Common myeloid progenitor, CD34-positive (primary cell): ENCODE results near the gene KRAS.

Source experiments
- CTCF ChIA-PET: fragments of 350-600 bp; sonication (Branson Sonifier 250); formaldehyde crosslinking; loops from one replicate; lab custom pipeline; 2021; ENCODE audit warnings: antibody characterized with exemption; lab: Charles Lee
- POLR2A ChIA-PET: fragments of 350-600 bp; sonication (Branson Sonifier 250); formaldehyde crosslinking; loops from one replicate; lab custom pipeline; 2021; ENCODE audit warnings: antibody characterized with exemption; lab: Charles Lee
- DNase-seq, 3 donors: peaks; one replicate each; pipeline versions ENCODE4 v3.0.0 to v3.0.0-alpha.2; 2013
- H3K27ac ChIP-seq, 2 experiments: 1 replicate in 1 of 2; 2 replicates in 1 of 2; pipeline ENCODE4 v1.7.0; 2013; ENCODE audit warnings: inconsistent platforms in 2 of 2, low read length in 2 of 2, mild to moderate bottlenecking in 2 of 2, low read depth in 1 of 2, moderate library complexity in 1 of 2; ENCODE audit not compliant: severe bottlenecking in 2 of 2, insufficient read depth in 1 of 2, poor library complexity in 1 of 2
- H3K27me3 ChIP-seq, 5 experiments: replicated peaks in 2 of 5; 1 replicate in 3 of 5; 2 replicates in 2 of 5; pipeline versions ENCODE4 v1.6.1 to v1.7.0; 2013; ENCODE audit warnings: low read length in 4 of 5, mild to moderate bottlenecking in 2 of 5, moderate library complexity in 2 of 5, inconsistent platforms in 1 of 5; ENCODE audit not compliant: insufficient read depth in 5 of 5, control insufficient read depth in 4 of 5
- H3K36me3 ChIP-seq, 4 experiments: 1 replicate in 2 of 4; 2 replicates in 2 of 4; pipeline versions ENCODE4 v1.6.1 to v1.7.0; 2013; ENCODE audit warnings: low read length in 3 of 4, control low read depth in 1 of 4, mild to moderate bottlenecking in 1 of 4; ENCODE audit not compliant: control insufficient read depth in 4 of 4, insufficient read depth in 4 of 4
- H3K4me1 ChIP-seq, 4 experiments: 1 replicate in 3 of 4; 2 replicates in 1 of 4; pipeline versions ENCODE4 v1.6.1 to v1.7.1; 2013; ENCODE audit warnings: low read length in 3 of 4, mild to moderate bottlenecking in 3 of 4, control low read depth in 1 of 4, inconsistent platforms in 1 of 4, moderate library complexity in 1 of 4; ENCODE audit not compliant: control insufficient read depth in 4 of 4, insufficient read depth in 4 of 4; ENCODE audit errors: control extremely low read depth in 1 of 4
- H3K4me3 ChIP-seq, 7 experiments: 1 replicate in 4 of 7; 2 replicates in 3 of 7; pipeline versions ENCODE4 v1.5.1 to v1.7.0; 2013; ENCODE audit warnings: mild to moderate bottlenecking in 7 of 7, low read length in 6 of 7, moderate library complexity in 6 of 7, inconsistent platforms in 2 of 7, low read depth in 2 of 7, control low read depth in 1 of 7; ENCODE audit not compliant: insufficient read depth in 4 of 7, control insufficient read depth in 1 of 7; ENCODE audit errors: extremely low read depth in 1 of 7
- H3K9me3 ChIP-seq, 5 experiments: 1 replicate in 4 of 5; 2 replicates in 1 of 5; pipeline versions ENCODE4 v1.6.1 to v1.7.1; 2013; ENCODE audit warnings: low read length in 4 of 5, mild to moderate bottlenecking in 2 of 5, inconsistent platforms in 1 of 5, low read depth in 1 of 5, moderate library complexity in 1 of 5; ENCODE audit not compliant: control insufficient read depth in 4 of 5, insufficient read depth in 2 of 5; ENCODE audit errors: control extremely low read depth in 1 of 5
- WGBS: methylation state at CpG from one replicate; pipeline ENCODE4 v1.1.5; 2013; ENCODE audit not compliant: insufficient coverage; 5-methylcytosine and 5-hydroxymethylcytosine counted together

The KRAS gene

DNA sequence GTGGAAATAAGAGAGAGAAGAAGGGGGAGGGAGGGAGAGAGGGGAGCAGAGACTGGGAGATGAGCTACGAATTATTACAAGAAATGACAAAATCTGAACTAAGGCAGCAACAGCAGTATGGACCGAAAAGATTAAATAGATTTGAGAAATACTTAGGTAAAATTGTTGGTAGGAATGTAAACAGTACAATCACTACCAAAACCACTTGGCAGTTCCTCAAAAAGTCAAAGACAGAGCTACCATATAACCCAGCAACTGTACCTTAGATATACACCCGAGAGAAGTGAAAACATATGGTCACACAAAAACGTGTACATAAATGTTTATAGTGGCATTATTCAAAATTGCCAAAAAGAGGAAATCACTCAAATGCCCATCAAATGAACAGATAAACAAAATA is 14.1 kb downstream of the KRAS start:
- POLR2A ChIA-PET: interaction anchor here (0.6 kb wide), 1 partner anchor 160 kb away, joined by 10 read pairs; no protein-coding TSS in a partner anchor

DNA sequence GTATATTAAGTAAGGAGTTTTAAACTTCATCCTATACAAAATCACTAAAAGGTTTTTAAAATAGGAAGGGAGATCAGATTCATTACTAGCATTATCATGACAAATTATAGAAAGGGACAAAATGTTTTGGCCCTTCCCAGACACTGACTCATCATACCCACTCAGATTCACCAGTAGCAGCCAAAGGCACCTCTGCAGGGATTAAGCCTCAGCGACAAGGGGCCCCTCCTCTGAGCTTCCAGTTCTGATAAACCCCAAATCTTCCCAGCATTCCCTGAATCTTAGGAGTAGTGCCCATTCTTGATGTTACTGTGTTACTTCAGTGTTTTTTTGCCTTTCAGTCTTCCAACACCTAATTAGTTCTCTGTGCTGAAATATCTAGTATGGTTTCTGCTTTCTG is 14.5 kb downstream of the KRAS start:
- ChIA-PET CTCF (interaction anchor here (1.3 to 1.4 kb wide), 2 partner anchors 12 to 18 kb away, joined by 3 to 4 read pairs; no protein-coding TSS in a partner anchor), POLR2A (no interaction called here)
- Histone ChIP-seq H3K36me3 (peaks cover 0 to 38% (median 22%) of the 10 kb centered on the region in 4 experiments), H3K27me3 (no peaks in the 10 kb centered on the region), H3K27ac (no peak overlapping the region), H3K4me1 (no peaks in the 10 kb centered on the region), H3K9me3 (no peaks in the 10 kb centered on the region), H3K4me3 (no peak overlapping the region)
- no CpG with 5 or more reads among the region's 1 CpG for WGBS
- no peak for DNase-seq

More for the DNA sequence above, 14.1 kb downstream of the KRAS start:
- H3K27ac ChIP-seq: no peak overlapping the region
- 88% methylated on average over 1 of the region's 4 CpGs for WGBS
- CTCF ChIA-PET: interaction anchor here (1.3 to 1.4 kb wide), 2 partner anchors 12 to 17 kb away, joined by 3 to 4 read pairs; no protein-coding TSS in a partner anchor
- H3K4me1 ChIP-seq: no peaks in the 10 kb centered on the region
- no peaks in the 10 kb centered on the region for H3K27me3 ChIP-seq
- no peak overlapping the region for H3K4me3 ChIP-seq
- peaks cover 0 to 38% (median 23%) of the 10 kb centered on the region in 4 experiments for H3K36me3 ChIP-seq
- no peaks in the 10 kb centered on the region for H3K9me3 ChIP-seq
- DNase-seq: no peak

DNA sequence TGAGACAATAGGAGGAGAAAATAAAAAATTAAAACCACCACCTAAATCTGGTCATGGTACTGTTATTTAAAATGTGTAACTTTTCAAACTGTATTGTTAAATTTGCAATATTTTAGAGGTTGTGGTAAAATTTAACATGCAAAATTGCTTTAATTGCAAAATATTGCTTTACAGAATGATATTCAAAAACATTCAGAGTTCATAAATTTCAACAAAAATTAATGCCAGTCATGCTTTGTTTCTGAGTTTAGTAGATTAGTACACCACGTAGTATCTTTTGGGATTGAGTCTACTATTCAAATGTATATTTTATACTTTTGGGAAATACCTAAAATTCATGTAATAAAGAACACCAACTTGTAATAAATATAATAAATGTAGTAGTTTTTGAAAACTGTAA is 37.4 kb downstream of the KRAS start:
- WGBS: no CpG with 5 or more reads among the region's 1 CpG

DNA sequence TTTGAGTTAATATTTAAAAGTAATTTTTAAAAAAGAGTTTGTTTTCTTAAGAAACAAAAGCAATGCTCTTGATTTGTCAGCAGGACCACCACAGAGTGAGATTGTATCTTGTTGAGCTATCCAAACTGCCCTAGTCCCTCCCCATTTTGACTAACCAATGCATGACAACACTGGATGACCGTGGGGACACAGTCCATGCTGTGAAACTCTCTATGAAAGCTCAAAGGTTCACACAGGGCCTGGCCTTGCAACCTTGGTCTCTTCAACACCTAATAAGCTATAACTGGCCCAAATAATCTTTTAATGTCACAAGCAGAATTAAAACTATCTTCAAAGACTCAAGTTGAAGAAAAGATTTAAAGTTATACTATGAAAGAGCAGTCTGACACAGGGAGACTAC is 42.2 kb downstream of the KRAS start:
- ChIA-PET POLR2A (interaction anchor here (1.4 kb wide), 1 partner anchor 14 kb away, joined by 3 read pairs; the partner anchor contains the start of genes DNAI7 and ETFRF1), CTCF (interaction anchor here (1.1 to 1.3 kb wide), 2 partner anchors 13 to 29 kb away, joined by 4 to 6 read pairs; partner anchors contain the start of genes DNAI7 and ETFRF1)
- Histone ChIP-seq H3K4me1 (no peaks in the 10 kb centered on the region), H3K27me3 (no peaks in the 10 kb centered on the region), H3K4me3 (no peak overlapping the region), H3K36me3 (peaks cover 5 to 42% (median 17%) of the 10 kb centered on the region in 4 experiments), H3K27ac (no peak overlapping the region), H3K9me3 (no peaks in the 10 kb centered on the region)
- DNase-seq: no peak
- 100% methylated on average over 1 of the region's 1 CpG for WGBS

More for the DNA sequence above, 37.4 kb downstream of the KRAS start:
- POLR2A ChIA-PET: interaction anchor here (0.6 kb wide), 1 partner anchor 26 kb away, joined by 3 read pairs; no protein-coding TSS in a partner anchor
- CTCF ChIA-PET: interaction anchor here (1.3 kb wide), 1 partner anchor 16 kb away, joined by 4 read pairs; no protein-coding TSS in a partner anchor
- no peak for DNase-seq
- H3K4me1 ChIP-seq: no peaks in the 10 kb centered on the region
- H3K4me3 ChIP-seq: no peak overlapping the region
- H3K36me3 ChIP-seq: peaks cover 8 to 24% (median 12%) of the 10 kb centered on the region in 4 experiments
- H3K27me3 ChIP-seq: no peaks in the 10 kb centered on the region
- no peak overlapping the region for H3K27ac ChIP-seq
- no peaks in the 10 kb centered on the region for H3K9me3 ChIP-seq

DNA sequence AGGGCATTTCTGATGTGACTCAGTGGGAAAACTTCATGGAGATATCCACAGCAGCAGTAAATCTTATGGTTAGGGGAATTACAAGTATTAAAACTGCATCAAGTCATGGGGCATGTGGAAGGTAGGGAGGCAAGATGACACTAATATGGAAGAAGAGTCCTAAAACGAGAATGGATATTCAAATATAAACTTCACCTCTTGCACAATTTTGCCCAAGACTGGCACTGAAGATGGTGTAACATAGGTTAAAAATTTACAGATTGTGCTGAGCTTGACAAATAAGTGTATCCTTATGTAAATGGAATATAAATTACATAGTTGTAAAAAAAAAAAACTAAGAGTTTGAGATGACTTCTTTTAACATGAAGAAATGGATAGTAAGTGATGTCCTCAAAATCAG is 42.9 kb downstream of the KRAS start:
- WGBS: no CpG with 5 or more reads among the region's 1 CpG
- no peak for DNase-seq
- H3K9me3 ChIP-seq: no peaks in the 10 kb centered on the region
- ChIA-PET CTCF (interaction anchor here (0.6 to 1.3 kb wide), 2 partner anchors 30 to 161 kb away, joined by 3 to 6 read pairs; no protein-coding TSS in a partner anchor), POLR2A (interaction anchor here (1.4 kb wide), 1 partner anchor 13 kb away, joined by 3 read pairs; the partner anchor contains the start of genes DNAI7 and ETFRF1)
- no peaks in the 10 kb centered on the region for H3K27me3 ChIP-seq
- H3K4me3 ChIP-seq: no peak overlapping the region
- no peaks in the 10 kb centered on the region for H3K4me1 ChIP-seq
- no peak overlapping the region for H3K27ac ChIP-seq
- peaks cover 5 to 49% (median 24%) of the 10 kb centered on the region in 4 experiments for H3K36me3 ChIP-seq

DNA sequence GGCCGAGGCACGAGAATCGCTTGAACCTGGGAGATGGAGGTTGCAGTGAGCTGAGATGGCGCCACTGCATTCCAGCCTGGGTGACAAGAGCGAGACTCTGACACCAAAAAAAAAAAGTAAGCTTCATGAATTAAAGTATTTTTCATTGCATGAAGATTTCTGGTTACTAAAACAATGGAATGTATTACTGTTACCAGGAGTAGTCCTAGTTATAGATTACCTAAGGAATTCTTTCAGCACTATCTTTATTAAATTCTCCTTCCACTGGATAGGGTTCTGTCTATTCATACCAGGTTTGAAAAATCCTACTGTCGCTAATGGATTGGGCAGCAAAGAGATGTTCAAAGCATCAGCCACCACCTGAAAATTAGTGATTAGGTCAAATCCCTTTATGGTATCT is 43.3 kb downstream of the KRAS start:
- POLR2A ChIA-PET: no interaction called here
- CTCF ChIA-PET: interaction anchor here (0.6 kb wide), 1 partner anchor 161 kb away, joined by 3 read pairs; no protein-coding TSS in a partner anchor
- Histone ChIP-seq H3K27me3 (no peaks in the 10 kb centered on the region), H3K9me3 (no peaks in the 10 kb centered on the region), H3K4me3 (no peak overlapping the region), H3K27ac (no peak overlapping the region), H3K4me1 (no peaks in the 10 kb centered on the region), H3K36me3 (peaks cover 5 to 48% (median 24%) of the 10 kb centered on the region in 4 experiments)
- no peak for DNase-seq
- WGBS: 96% methylated on average over 5 of the region's 6 CpGs

DNA sequence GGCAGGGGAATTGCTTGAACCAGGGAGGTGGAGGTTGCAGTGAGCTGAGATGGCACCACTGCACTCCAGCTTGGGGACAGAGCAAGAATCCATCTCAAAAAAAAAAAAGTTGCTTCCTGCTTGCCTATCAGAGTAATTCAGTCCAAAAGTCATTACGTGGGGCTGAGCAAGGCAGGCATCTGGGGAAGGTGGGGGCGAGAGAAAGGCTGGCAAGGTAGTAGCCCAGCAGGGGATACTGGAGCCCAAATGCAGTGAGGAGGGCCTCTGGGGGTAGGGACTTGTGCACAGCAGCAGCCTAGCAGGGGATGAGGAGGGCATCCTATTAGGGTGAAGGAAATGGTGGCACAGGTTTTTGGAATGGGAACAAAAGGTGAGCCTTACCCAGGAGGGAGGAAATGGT is 48.6 kb downstream of the KRAS start:
- WGBS: 73% methylated on average over 2 of the region's 2 CpGs
- ChIA-PET POLR2A (no interaction called here), CTCF (interaction anchor here (1.5 kb wide), 1 partner anchor 10 kb away, joined by 3 read pairs; no protein-coding TSS in a partner anchor)
- Histone ChIP-seq H3K9me3 (no peaks in the 10 kb centered on the region), H3K27ac (no peak overlapping the region), H3K4me1 (peaks cover 6 to 15% (median 9%) of the 10 kb centered on the region in 4 experiments), H3K36me3 (peaks cover 0 to 29% (median 15%) of the 10 kb centered on the region in 4 experiments), H3K4me3 (no peak overlapping the region), H3K27me3 (no peaks in the 10 kb centered on the region)
- DNase-seq: no peak
